OCI-LY1 (cell line): ENCODE results near the gene SVIP.

Source experiments
- CTCF ChIP-seq: fragments of 200-600 bp; sonication (generic), shearing (Covaris generic); IDR thresholded peaks from 2 replicates; pipeline ENCODE4 v1.5.1; 2017; ENCODE audit warnings: mild to moderate bottlenecking, antibody characterized with exemption, low read length, moderate library complexity, mixed read lengths
- EZH2 ChIP-seq: fragments of 200-600 bp; sonication (generic), shearing (Covaris generic); IDR thresholded peaks from 2 replicates; pipeline ENCODE4 v1.8.0; 2017; ENCODE audit warnings: borderline replicate concordance, mixed run types, mild to moderate bottlenecking, antibody characterized with exemption, low read length, moderate library complexity, mixed read lengths

GRCh38 chr11:22802861-22803260, 26.7 kb downstream of the SVIP start:
- no peak for TF ChIP-seq CTCF
- no peak for TF ChIP-seq EZH2
